Stimulated activated CD4-positive, alpha-beta T cell treated with anti-CD3 and anti-CD28 coated beads, Interleukin-12 subunit alpha, Interleukin-12 subunit beta, amount 100 ng/mL, for 24 hours (primary cell): ENCODE results near the gene NDEL1.

Experiments
- DNase-seq, 2 experiments: peaks; one replicate each; pipeline ENCODE4 v3.0.0-alpha.2; 2020; ENCODE audit warnings: low read depth in 2 of 2

The NDEL1 gene

GRCh38 chr17:8502126-8502525, 66.4 kb downstream of the NDEL1 start:
- DNase-seq: no peak

GRCh38 chr17:8503368-8503767, 67.7 kb downstream of the NDEL1 start:
- DNase-seq: no peak

- no peak for DNase-seq
These were observed 68.1 kb downstream of the NDEL1 start for GRCh38 chr17:8503807-8504206.

- DNase-seq: no peak
These were observed 69.0 kb downstream of the NDEL1 start for GRCh38 chr17:8504460-8505207.

GRCh38 chr17:8506145-8506544, 70.5 kb downstream of the NDEL1 start:
- DNase-seq: no peak

GRCh38 chr17:8514801-8515200, 79.1 kb downstream of the NDEL1 start:
- DNase-seq: no peak
